ENCODE measurements around the gene SPATS2L.

- TF ChIP-seq POLR2AphosphoS5 (IDR thresholded peaks at IDR 0.05; ENCODE audit: low read depth, low read length) (no peak), CTCF (IDR thresholded peaks at IDR 0.05) (no peak), RAD21 (IDR thresholded peaks at IDR 0.05; ENCODE audit: low read length) (no peak), GATA2 (CRISPR knock-in tag; IDR thresholded peaks at IDR 0.05) (no peak), MXI1 (IDR thresholded peaks at IDR 0.05; ENCODE audit: low read depth, low read length) (no peak), TAF1 (IDR thresholded peaks at IDR 0.05; ENCODE audit: borderline replicate concordance, low read depth, low read length) (no peak), RFX5 (IDR thresholded peaks at IDR 0.05; ENCODE audit: low read length) (no peak), SIN3A (IDR thresholded peaks at IDR 0.05; ENCODE audit: borderline replicate concordance, low read depth, low read length) (no peak), EP300 (IDR thresholded peaks at IDR 0.05; ENCODE audit: borderline replicate concordance in 1 of 2, low read depth in 1 of 2, low read length in 1 of 2) (no peak), RXRA (IDR thresholded peaks at IDR 0.05; ENCODE audit: borderline replicate concordance, low read depth) (no peak)
Measured at GRCh38 chr2:200274116-200275075, 32.1 kb upstream of the SPATS2L start.
